Astrocyte (in vitro differentiated cells and primary cell): Measurements from ENCODE around the gene FBXO10.

Experiments used
- EZH2 ChIP-seq: IDR thresholded peaks from 2 replicates; pipeline ENCODE4 v1.6.1; 2012; ENCODE audit warnings: mild to moderate bottlenecking, low read length, inconsistent platforms; ENCODE audit not compliant: insufficient read depth
- TF ChIP-seq, protein P1 (sequence below): IDR thresholded peaks from 2 replicates; pipeline ENCODE4 v1.5.1; 2011; ENCODE audit warnings: low read depth, mild to moderate bottlenecking, inconsistent platforms, low read length, moderate library complexity; ENCODE audit not compliant: insufficient read depth

DNA sequence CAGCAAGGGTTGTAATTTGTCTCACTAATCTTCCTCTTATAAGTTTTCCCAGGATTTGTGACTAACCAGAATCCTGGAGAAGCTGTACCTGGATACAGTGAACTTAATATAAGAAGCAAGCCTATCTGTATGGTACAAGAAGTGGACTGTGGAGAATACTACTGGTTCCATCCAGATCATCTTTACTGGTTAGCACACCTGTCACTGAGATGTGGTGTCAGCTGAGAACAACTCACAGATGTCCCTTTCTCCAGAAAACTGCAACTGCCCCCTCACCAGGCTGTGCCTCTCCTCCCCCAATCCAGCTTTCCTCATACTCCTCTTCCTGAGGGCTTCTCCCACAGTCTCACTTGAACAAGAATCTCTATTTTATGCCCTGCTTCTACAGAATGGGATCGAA lies 4.9 kb downstream of the FBXO10 start:
- TF ChIP-seq, protein P1, sequence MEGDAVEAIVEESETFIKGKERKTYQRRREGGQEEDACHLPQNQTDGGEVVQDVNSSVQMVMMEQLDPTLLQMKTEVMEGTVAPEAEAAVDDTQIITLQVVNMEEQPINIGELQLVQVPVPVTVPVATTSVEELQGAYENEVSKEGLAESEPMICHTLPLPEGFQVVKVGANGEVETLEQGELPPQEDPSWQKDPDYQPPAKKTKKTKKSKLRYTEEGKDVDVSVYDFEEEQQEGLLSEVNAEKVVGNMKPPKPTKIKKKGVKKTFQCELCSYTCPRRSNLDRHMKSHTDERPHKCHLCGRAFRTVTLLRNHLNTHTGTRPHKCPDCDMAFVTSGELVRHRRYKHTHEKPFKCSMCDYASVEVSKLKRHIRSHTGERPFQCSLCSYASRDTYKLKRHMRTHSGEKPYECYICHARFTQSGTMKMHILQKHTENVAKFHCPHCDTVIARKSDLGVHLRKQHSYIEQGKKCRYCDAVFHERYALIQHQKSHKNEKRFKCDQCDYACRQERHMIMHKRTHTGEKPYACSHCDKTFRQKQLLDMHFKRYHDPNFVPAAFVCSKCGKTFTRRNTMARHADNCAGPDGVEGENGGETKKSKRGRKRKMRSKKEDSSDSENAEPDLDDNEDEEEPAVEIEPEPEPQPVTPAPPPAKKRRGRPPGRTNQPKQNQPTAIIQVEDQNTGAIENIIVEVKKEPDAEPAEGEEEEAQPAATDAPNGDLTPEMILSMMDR, result no peak
- TF ChIP-seq EZH2, result no peak
